ENCODE results near the gene LRP4. TPM values are rescaled to one million over a fixed set of nuclear protein-coding genes. Genes with fewer than 3 reads are reported as not detected.

LRP4 gene
- total RNA-seq, 1 donor from 2014 or later: 9.9 TPM

- Histone ChIP-seq H3K36me3 (ENCODE audit: control insufficient read depth, insufficient read depth, low read length) (no peaks in the 10 kb centered on the region), H3K27me3 (ENCODE audit: control insufficient read depth, insufficient read depth, low read length) (no peaks in the 10 kb centered on the region), H3K4me3 (ENCODE audit: low read depth, low read length) (no peak overlapping the region)
- DNase-seq (ENCODE audit: low read depth): no peak
- TF ChIP-seq CTCF (IDR thresholded peaks at IDR 0.05; ENCODE audit: insufficient read depth, low read length, poor library complexity, severe bottlenecking): no peak
These were observed 29.1 kb downstream of the LRP4 start for GRCh38 chr11:46889251-46889650.

GRCh38 chr11:46888636-46889035 is 29.7 kb downstream of the LRP4 start:
- DNase-seq (ENCODE audit: low read depth): no peak
- Histone ChIP-seq H3K36me3 (ENCODE audit: control insufficient read depth, insufficient read depth, low read length) (no peaks in the 10 kb centered on the region), H3K4me3 (ENCODE audit: low read depth, low read length) (no peak overlapping the region), H3K27me3 (ENCODE audit: control insufficient read depth, insufficient read depth, low read length) (no peaks in the 10 kb centered on the region)
- TF ChIP-seq CTCF (IDR thresholded peaks at IDR 0.05; ENCODE audit: insufficient read depth, low read length, poor library complexity, severe bottlenecking): no peak

GRCh38 chr11:46886211-46886610 is 32.1 kb downstream of the LRP4 start:
- no peak for TF ChIP-seq CTCF (IDR thresholded peaks at IDR 0.05; ENCODE audit: insufficient read depth, low read length, poor library complexity, severe bottlenecking)
- no peak overlapping the region for H3K4me3 ChIP-seq (ENCODE audit: low read depth, low read length)
- no peaks in the 10 kb centered on the region for H3K36me3 ChIP-seq (ENCODE audit: control insufficient read depth, insufficient read depth, low read length)
- DNase-seq (ENCODE audit: low read depth): no peak
- no peaks in the 10 kb centered on the region for H3K27me3 ChIP-seq (ENCODE audit: control insufficient read depth, insufficient read depth, low read length)

DNA sequence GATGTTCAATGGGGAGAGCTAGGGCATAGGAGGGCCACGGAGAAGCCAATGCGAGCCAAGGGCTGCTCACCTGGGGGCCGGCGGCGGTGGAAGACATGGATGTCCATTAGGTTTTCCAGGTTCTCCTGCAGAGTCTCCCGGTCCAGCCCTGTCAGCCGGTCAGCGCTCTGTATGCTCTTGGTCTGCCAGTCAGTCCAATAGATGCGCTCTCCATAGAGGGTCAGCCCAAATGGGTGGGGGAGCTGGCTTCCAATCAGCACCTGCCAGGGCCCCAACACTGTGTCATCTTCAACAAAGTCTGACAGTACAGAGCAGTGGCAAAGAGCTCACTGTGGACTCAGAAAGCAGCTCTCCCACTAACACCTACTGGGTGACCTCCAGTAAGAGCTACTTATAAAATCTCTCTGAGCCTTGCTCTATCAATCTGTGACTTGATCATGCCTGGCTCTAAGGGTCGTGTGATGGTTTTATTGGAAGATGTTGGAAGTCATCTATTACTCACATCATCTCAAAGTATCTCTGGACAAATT is 39.2 kb downstream of the LRP4 start:
- no peak for TF ChIP-seq CTCF (IDR thresholded peaks at IDR 0.05; ENCODE audit: insufficient read depth, low read length, poor library complexity, severe bottlenecking)
- H3K27me3 ChIP-seq (ENCODE audit: control insufficient read depth, insufficient read depth, low read length): no peaks in the 10 kb centered on the region
- no peak overlapping the region for H3K4me3 ChIP-seq (ENCODE audit: low read depth, low read length)
- DNase-seq (ENCODE audit: low read depth): no peak
- peaks cover 2% of the 10 kb centered on the region for H3K36me3 ChIP-seq (ENCODE audit: control insufficient read depth, insufficient read depth, low read length)

- DNase-seq (ENCODE audit: low read depth): no peak
- Histone ChIP-seq H3K36me3 (ENCODE audit: control insufficient read depth, insufficient read depth, low read length) (peaks cover 2% of the 10 kb centered on the region), H3K4me3 (ENCODE audit: low read depth, low read length) (no peak overlapping the region), H3K27me3 (ENCODE audit: control insufficient read depth, insufficient read depth, low read length) (no peaks in the 10 kb centered on the region)
- no peak for TF ChIP-seq CTCF (IDR thresholded peaks at IDR 0.05; ENCODE audit: insufficient read depth, low read length, poor library complexity, severe bottlenecking)
These were observed 40.8 kb downstream of the LRP4 start for GRCh38 chr11:46877580-46877979.

DNA sequence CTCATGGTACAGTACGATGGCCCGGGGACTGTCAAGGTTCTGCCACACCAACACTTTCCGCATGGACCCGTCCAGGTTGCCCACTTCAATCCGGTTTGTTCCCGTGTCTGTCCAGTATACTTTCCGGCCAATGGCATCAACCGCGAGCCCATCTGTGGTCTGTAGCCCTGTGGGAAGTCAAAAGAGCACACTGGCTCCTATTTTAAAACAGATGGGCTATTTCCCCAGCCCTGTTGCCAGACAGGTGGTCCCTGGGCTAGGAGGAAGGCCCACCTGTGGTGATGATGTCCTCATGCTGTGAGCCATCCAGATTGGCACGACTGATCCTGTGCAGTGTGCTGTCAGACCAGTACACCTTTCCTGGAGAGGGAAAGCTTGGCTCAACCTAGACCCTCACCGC is 41.9 kb downstream of the LRP4 start:
- H3K27me3 ChIP-seq (ENCODE audit: control insufficient read depth, insufficient read depth, low read length): no peaks in the 10 kb centered on the region
- H3K4me3 ChIP-seq (ENCODE audit: low read depth, low read length): no peak overlapping the region
- peaks cover 2% of the 10 kb centered on the region for H3K36me3 ChIP-seq (ENCODE audit: control insufficient read depth, insufficient read depth, low read length)
- DNase-seq (ENCODE audit: low read depth): no peak
- no peak for TF ChIP-seq CTCF (IDR thresholded peaks at IDR 0.05; ENCODE audit: insufficient read depth, low read length, poor library complexity, severe bottlenecking)

Measured in kidney epithelial cell (primary cell).